Measurements from ENCODE around the gene PTPRG. TPM values are rescaled to one million over a fixed set of nuclear protein-coding genes. Genes with fewer than 3 reads are reported as not detected.
A peak's percentile ranks its signal among the peaks of the same experiment; 100 is the strongest.

PTPRG gene
- total and polyA plus RNA-seq, 2 donors (not counting 1 experiment from before 2014, with no cell fraction given) = 67.0 to 97.9 TPM

DNA sequence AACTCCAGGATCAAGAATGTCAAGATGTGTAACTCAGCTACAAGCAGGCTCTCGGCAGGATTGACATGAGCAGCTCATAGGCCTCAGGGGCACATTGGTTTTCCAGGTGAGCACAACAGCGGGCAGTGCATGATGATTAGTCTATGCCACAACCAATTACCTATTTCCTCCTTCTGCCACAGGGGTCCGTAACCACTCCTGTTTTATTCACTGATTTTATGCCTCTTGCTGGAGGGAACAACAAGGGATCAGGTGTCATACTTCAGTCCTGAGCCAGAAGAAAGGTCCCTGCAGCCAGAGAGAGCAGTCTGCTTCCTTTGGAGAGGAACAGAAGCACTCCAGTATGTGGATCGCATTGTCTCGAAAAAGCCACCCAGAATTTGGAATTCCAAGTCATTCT lies 35.1 kb upstream of the PTPRG start:
- H3K36me3 ChIP-seq (ENCODE audit: control insufficient read depth, insufficient read depth, low read length) = no peaks in the 10 kb centered on the region
- no peaks in the 10 kb centered on the region for H3K27me3 ChIP-seq (ENCODE audit: control insufficient read depth, insufficient read depth, low read length)
- no peak overlapping the region for H3K4me3 ChIP-seq (replicated peaks in 1 of 4; ENCODE audit: control extremely low read depth in 1 of 4, insufficient read depth in 1 of 4, low read depth in 3 of 4, low read length in 4 of 4)
- no peaks in the 10 kb centered on the region for H3K4me1 ChIP-seq (ENCODE audit: control insufficient read depth, extremely low read depth, insufficient read depth, low read length)
- H2AFZ ChIP-seq (ENCODE audit: low read length) = no peak overlapping the region
- DNase-seq (ENCODE audit: low read depth in 2 of 2) = no peak
- no peak overlapping the region for H3K4me2 ChIP-seq (ENCODE audit: extremely low read depth, insufficient read depth, low read length)
- no peak overlapping the region for H3K27ac ChIP-seq (ENCODE audit: insufficient read depth, low read length)
- H4K20me1 ChIP-seq (ENCODE audit: control insufficient read depth, extremely low read depth, insufficient read depth, low read length) = no peaks in the 10 kb centered on the region
- H3K79me2 ChIP-seq (ENCODE audit: control insufficient read depth, insufficient read depth, low read length) = no peaks in the 10 kb centered on the region
- TF ChIP-seq, protein P1, sequence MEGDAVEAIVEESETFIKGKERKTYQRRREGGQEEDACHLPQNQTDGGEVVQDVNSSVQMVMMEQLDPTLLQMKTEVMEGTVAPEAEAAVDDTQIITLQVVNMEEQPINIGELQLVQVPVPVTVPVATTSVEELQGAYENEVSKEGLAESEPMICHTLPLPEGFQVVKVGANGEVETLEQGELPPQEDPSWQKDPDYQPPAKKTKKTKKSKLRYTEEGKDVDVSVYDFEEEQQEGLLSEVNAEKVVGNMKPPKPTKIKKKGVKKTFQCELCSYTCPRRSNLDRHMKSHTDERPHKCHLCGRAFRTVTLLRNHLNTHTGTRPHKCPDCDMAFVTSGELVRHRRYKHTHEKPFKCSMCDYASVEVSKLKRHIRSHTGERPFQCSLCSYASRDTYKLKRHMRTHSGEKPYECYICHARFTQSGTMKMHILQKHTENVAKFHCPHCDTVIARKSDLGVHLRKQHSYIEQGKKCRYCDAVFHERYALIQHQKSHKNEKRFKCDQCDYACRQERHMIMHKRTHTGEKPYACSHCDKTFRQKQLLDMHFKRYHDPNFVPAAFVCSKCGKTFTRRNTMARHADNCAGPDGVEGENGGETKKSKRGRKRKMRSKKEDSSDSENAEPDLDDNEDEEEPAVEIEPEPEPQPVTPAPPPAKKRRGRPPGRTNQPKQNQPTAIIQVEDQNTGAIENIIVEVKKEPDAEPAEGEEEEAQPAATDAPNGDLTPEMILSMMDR (conservative IDR thresholded peaks at IDR 0.05 in 1 of 2, IDR thresholded peaks at IDR 0.05 in 1 of 2; ENCODE audit: low read depth in 1 of 2, low read length in 2 of 2) = no peak
- TF ChIP-seq EZH2 (IDR thresholded peaks at IDR 0.05; ENCODE audit: low read length, missing control alignments) = no peak
- H3K9me3 ChIP-seq (ENCODE audit: control insufficient read depth, insufficient read depth, low read depth, low read length) = no peaks in the 10 kb centered on the region
- H3K9ac ChIP-seq (ENCODE audit: insufficient read depth, low read length) = no peak overlapping the region

DNA sequence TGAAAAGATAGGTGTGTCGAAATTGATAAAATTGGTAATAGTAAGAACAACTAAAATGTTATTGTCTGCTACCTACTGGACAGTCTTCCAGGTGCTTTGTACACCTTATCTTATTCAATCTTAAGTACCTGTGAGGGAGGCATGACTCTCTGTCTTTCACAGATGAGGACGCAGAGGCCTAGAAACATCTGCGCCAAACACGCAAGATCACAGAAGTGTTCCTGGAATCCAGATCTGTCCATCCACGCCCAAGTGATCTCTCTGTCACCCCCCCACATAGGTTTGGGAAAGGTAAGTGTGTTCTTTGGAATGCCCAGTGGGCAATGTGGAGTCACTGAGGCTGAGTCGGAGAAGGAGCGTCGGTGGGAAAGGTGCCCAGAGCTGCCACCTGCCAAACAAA lies 34.4 kb upstream of the PTPRG start:
- no peaks in the 10 kb centered on the region for H3K27me3 ChIP-seq (ENCODE audit: control insufficient read depth, insufficient read depth, low read length)
- H3K9me3 ChIP-seq (ENCODE audit: control insufficient read depth, insufficient read depth, low read depth, low read length) = no peaks in the 10 kb centered on the region
- TF ChIP-seq, protein P1 (conservative IDR thresholded peaks at IDR 0.05 in 1 of 2, IDR thresholded peaks at IDR 0.05 in 1 of 2; ENCODE audit: low read depth in 1 of 2, low read length in 2 of 2) = no peak
- no peak for TF ChIP-seq EZH2 (IDR thresholded peaks at IDR 0.05; ENCODE audit: low read length, missing control alignments)
- H3K36me3 ChIP-seq (ENCODE audit: control insufficient read depth, insufficient read depth, low read length) = no peaks in the 10 kb centered on the region
- H3K9ac ChIP-seq (ENCODE audit: insufficient read depth, low read length) = no peak overlapping the region
- no peaks in the 10 kb centered on the region for H4K20me1 ChIP-seq (ENCODE audit: control insufficient read depth, extremely low read depth, insufficient read depth, low read length)
- H3K79me2 ChIP-seq (ENCODE audit: control insufficient read depth, insufficient read depth, low read length) = no peaks in the 10 kb centered on the region
- no peak for DNase-seq (ENCODE audit: low read depth in 2 of 2)
- no peak overlapping the region for H3K27ac ChIP-seq (ENCODE audit: insufficient read depth, low read length)
- no peak overlapping the region for H2AFZ ChIP-seq (ENCODE audit: low read length)
- H3K4me2 ChIP-seq (ENCODE audit: extremely low read depth, insufficient read depth, low read length) = no peak overlapping the region
- no peak overlapping the region for H3K4me3 ChIP-seq (replicated peaks in 1 of 4; ENCODE audit: control extremely low read depth in 1 of 4, insufficient read depth in 1 of 4, low read depth in 3 of 4, low read length in 4 of 4)
- H3K4me1 ChIP-seq (ENCODE audit: control insufficient read depth, extremely low read depth, insufficient read depth, low read length) = no peaks in the 10 kb centered on the region

DNA sequence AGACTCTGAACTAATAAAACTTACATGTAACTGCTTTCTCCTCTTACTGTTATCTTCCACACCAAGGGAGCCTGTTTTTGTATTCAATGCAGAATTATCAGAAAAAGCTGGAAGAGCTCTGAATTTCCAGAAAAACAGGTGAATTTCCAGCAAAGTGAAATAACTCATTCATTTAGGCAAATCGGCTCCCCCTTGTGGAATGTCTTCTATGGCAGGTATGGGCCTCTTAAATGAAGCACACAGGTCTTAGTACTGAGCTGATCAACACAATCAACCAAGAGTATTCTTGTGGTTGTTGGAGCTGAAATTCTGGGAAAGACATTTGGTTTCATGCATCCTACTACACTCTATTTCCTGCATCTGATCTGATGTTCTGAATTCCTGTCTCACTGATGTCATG lies 31.0 kb upstream of the PTPRG start:
- H3K36me3 ChIP-seq (ENCODE audit: control insufficient read depth, insufficient read depth, low read length) = no peaks in the 10 kb centered on the region
- H4K20me1 ChIP-seq (ENCODE audit: control insufficient read depth, extremely low read depth, insufficient read depth, low read length) = no peaks in the 10 kb centered on the region
- H3K9me3 ChIP-seq (ENCODE audit: control insufficient read depth, insufficient read depth, low read depth, low read length) = no peaks in the 10 kb centered on the region
- DNase-seq (ENCODE audit: low read depth in 2 of 2) = peak; percentile 37 to 58
- no peak overlapping the region for H2AFZ ChIP-seq (ENCODE audit: low read length)
- TF ChIP-seq EZH2 (IDR thresholded peaks at IDR 0.05; ENCODE audit: low read length, missing control alignments) = no peak
- TF ChIP-seq, protein P1 (conservative IDR thresholded peaks at IDR 0.05 in 1 of 2, IDR thresholded peaks at IDR 0.05 in 1 of 2; ENCODE audit: low read depth in 1 of 2, low read length in 2 of 2) = peak; percentile 48 to 63
- H3K27me3 ChIP-seq (ENCODE audit: control insufficient read depth, insufficient read depth, low read length) = no peaks in the 10 kb centered on the region
- no peak overlapping the region for H3K4me3 ChIP-seq (replicated peaks in 1 of 4; ENCODE audit: control extremely low read depth in 1 of 4, insufficient read depth in 1 of 4, low read depth in 3 of 4, low read length in 4 of 4)
- H3K27ac ChIP-seq (ENCODE audit: insufficient read depth, low read length) = no peak overlapping the region
- no peaks in the 10 kb centered on the region for H3K4me1 ChIP-seq (ENCODE audit: control insufficient read depth, extremely low read depth, insufficient read depth, low read length)
- no peak overlapping the region for H3K9ac ChIP-seq (ENCODE audit: insufficient read depth, low read length)
- no peaks in the 10 kb centered on the region for H3K79me2 ChIP-seq (ENCODE audit: control insufficient read depth, insufficient read depth, low read length)
- no peak overlapping the region for H3K4me2 ChIP-seq (ENCODE audit: extremely low read depth, insufficient read depth, low read length)
